C4-2B (cell line): ENCODE data around the gene FBXL20.

Source experiments
- CTCF ChIP-seq: fragments of 450-650 bp; conservative IDR thresholded peaks from 2 replicates; pipeline ENCODE4 v1.5.1; 2017; ENCODE audit warnings: mild to moderate bottlenecking
- ZFX ChIP-seq: fragments of 450-650 bp; IDR thresholded peaks from 2 replicates; pipeline ENCODE4 v1.6.1; 2017

DNA sequence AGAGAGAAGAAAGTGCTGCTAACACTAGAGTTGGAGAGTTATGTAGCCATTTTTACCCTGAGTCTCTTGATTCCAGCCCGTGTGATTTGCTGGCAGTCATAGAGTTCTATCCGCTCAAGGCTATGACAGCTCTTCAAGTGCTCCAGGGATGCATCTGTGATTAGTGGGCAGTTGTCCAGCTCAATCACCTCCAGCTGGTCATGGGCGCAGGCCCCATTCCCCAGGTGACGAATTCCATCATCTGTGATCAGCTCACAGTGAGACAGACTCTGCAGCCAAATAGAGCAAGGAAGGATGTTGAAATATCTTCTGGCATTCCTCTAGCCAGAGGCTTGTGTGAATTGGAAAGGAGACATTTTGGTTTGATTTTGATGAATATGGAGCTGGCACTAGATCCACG is 137.3 kb downstream of the FBXL20 start:
- TF ChIP-seq CTCF (no peak), ZFX (no peak)
